ENCODE data around the gene ZNF546.

DNA sequence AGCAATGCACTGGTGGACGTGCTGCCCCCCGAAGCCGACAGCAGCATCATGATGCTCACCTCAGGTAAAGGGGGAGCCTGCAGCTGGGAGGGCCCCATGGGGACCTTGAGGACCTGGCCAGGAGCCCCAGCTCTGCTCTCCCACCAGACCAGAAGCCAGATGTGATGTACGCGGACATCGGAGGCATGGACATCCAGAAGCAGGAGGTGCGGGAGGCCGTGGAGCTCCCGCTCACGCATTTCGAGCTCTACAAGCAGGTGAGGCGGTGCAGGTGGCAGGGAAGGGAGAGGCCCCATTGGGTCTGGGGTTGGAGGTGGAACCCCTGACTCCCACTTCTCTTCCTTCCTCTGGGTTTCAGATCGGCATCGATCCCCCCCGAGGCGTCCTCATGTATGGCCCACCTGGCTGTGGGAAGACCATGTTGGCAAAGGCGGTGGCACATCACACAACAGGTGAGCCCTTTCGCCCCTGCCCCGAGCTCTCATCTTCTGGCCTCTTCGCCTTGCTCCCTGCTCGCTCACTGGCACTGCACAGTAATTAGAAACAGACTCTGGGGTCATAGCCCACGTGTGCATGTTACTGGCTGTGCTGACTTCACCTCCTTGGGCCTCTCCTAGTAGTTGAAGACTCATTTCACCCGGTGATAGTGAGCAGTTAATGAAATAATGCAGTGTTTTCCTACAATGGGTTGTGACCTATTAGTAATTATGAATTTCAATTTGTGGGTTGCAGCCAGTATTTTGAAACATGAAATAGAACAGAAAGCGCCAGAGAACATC lies 22.3 kb upstream of the ZNF546 start:
- no peak for TF ChIP-seq POLR2A (IDR thresholded peaks at IDR 0.05)
- TF ChIP-seq, protein P1, sequence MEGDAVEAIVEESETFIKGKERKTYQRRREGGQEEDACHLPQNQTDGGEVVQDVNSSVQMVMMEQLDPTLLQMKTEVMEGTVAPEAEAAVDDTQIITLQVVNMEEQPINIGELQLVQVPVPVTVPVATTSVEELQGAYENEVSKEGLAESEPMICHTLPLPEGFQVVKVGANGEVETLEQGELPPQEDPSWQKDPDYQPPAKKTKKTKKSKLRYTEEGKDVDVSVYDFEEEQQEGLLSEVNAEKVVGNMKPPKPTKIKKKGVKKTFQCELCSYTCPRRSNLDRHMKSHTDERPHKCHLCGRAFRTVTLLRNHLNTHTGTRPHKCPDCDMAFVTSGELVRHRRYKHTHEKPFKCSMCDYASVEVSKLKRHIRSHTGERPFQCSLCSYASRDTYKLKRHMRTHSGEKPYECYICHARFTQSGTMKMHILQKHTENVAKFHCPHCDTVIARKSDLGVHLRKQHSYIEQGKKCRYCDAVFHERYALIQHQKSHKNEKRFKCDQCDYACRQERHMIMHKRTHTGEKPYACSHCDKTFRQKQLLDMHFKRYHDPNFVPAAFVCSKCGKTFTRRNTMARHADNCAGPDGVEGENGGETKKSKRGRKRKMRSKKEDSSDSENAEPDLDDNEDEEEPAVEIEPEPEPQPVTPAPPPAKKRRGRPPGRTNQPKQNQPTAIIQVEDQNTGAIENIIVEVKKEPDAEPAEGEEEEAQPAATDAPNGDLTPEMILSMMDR (IDR thresholded peaks at IDR 0.05), result no peak

Measured in adrenal gland (tissue), 5 donors.